ENCODE data around the gene RALA.
A peak's percentile ranks its signal among the peaks of the same experiment; 100 is the strongest.

The RALA gene

DNA sequence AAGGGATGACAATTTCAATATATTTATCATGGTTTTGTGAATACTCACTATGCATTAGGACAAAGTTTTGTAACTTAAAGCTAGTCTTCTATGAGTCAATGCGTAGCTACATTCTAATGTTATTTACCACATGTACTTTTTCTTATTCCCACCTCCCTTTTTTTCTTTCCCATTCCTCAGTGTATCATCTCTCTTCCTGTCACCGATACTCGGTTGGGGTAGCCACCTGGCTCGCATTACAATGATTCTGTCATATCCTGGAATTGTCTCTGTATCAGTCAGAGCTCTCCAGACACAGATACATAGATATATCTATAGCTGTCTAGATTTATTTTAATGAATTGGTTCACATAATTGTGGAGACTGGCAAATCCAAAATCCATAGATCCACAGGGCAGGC lies 9.8 kb upstream of the RALA start:
- DNase-seq (ENCODE audit: low read depth) = no peak

DNA sequence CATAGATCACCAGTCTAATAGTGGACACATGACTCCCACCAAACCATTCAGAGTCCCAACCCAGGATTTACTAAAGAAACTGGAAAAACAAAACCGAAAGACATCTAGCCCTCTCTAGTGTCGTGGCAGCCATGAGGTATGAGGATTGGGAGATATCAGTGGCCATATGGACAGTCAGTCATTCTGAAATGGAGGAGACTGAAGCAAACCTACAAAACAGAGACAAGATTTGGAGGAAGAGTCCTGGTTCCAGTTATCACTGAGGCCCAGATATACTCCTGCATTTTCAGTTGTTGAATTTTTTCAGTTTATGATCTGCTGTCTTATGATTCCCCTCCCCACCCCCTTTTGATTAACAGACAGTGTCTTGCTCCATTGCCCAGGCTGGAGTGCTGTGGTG lies 9.1 kb upstream of the RALA start:
- no peak for DNase-seq (ENCODE audit: low read depth)

DNA sequence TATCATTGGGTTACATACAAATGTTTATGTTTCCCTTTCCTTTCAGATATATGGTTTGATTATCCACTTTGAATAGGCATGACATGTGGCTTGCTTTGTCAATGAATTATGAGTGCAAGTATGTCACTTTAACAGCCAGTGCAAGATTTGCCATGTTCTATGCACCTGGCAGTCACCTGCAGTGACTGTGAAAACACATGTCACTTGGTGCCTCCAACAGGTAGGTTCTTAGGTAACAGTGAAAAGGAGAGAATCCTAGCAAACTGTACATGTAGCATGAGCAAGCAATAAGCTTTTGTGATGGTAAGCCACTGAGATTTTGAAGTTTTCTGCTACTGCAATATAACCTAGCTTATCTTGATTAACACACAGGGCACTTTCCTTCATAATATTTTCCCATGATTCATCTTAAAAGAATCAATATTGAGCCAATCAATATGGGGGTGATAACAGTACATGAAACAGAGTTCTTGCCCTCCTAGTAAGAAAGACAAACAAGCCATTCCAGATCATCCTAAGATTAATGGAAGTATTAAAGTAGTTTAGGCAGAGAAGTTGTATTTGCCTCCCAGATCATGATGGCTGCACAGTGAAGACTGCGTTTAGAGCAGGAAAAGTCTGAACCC lies 7.9 kb upstream of the RALA start:
- DNase-seq (ENCODE audit: low read depth) = no peak

DNA sequence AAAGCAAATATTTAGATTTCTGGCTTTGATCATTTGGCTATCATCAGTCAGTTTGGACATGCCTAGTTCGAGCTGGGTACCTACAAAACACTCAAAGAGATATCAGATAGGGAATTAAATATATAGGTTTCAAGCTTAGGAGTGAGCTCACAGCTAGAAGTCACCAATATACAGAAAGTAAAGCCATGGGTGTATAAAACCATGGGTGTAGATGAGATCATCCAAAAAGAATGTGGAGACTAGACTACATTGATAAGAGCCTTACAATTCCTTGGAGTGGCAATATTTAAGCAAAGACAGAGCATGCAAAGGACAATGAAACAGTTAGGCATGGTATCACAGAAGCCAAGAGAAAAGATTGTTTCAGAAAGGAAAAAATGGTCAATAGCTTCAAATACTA lies 7.2 kb upstream of the RALA start:
- DNase-seq (ENCODE audit: low read depth) = no peak

DNA sequence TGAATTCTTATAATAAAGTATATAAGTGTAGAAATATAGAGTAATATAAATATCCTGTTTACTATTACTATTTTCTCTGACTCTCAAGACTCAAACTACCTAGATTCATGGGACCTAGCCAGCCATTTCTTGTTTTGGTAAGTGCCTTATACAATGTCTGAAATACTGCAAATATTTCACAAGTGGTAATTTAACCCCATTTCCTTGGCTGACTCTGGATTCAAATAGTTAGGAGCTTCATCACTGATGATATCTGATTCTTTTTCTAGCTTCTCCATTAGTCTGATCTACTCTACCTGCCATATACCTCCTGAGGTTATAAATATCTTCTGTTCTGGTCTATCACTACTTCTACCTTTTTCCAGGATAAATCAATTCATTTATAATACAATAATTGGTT lies 6.4 kb upstream of the RALA start:
- DNase-seq (ENCODE audit: low read depth) = no peak

DNA sequence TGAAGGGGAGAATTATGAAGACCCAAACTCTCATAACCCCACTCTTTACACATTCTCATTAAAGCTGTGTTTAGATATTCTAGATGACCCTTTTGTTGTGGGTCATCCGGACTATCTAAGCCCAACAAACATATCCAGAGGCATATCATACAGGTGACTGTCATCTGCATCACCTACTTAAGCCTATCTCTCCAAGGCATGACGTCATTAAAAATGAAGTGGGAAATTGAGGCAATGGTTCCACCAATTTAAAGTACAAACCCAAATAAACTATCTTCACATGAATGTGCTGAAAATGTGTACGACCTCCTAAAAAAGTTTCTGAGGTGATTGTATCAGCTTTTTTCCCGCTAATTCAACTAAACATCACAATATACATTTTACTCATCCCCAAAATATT lies 4.5 kb upstream of the RALA start:
- DNase-seq (ENCODE audit: low read depth) = no peak

DNA sequence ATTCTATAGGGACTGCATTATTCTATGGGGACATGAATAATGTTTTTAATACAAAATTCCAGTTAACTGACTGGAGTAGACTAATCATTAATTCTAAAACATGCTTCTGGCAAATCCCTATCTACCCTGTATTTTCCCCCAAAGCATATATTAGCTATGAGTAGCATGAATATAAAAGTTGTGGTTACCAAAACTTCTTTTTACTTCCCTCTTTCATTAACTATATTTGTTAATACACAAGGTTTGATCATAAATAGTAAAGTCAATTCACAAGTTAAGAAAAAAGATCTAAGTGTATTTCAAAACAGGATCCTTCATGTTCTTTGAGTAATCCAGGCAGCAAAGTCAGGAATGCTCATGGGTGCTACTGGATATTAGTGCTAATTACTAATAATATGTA lies 2.9 kb upstream of the RALA start:
- DNase-seq (ENCODE audit: low read depth) = no peak

DNA sequence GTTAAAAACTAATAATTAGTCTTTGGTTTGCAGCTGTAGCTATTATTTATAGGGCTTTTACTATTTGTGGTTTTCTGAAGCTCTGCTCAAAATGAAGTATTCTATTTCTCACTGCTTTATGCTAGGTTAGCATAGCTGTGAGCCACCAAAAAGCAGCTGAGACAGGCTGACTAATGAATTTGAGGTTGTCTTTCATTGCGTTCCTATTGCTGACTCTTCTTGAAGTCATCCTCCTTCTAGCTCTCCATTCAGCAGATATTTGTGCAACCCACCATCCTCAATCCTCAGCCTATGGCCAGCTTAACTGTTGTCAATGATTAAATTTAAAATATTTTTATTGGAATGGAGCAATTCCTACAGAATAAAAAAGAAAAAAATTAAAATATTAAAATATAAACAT lies 2.1 kb upstream of the RALA start:
- no peak for DNase-seq (ENCODE audit: low read depth)

DNA sequence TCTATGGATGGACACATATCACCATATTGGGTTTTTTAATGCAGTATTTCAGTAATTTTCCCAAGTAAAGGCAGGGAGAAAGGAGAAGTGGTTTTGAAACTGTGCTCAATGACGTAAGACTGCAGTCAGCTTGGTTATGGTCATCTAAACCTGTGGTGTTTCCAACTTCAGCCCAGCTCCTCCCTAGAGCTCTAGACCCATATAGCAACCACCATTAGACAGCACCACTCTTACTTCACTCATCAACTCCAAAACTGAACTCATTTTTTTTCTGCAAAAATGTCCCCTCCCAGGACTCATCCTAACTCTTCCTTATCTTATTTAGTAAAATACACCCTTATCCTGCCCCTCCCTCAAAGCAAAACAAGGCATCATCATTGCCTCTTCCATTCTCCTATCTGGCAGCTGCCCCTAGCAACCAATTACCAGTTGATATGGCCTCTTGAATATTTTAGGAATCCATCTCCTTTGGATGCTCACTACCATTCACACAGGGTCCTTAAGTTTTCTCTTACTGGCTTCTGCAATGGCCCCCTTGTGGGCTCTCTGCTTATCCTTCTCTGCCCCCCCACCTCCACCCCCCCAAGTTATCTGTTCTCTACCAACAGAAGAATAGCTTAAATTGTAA lies 1.5 kb upstream of the RALA start:
- DNase-seq (ENCODE audit: low read depth) = no peak

DNA sequence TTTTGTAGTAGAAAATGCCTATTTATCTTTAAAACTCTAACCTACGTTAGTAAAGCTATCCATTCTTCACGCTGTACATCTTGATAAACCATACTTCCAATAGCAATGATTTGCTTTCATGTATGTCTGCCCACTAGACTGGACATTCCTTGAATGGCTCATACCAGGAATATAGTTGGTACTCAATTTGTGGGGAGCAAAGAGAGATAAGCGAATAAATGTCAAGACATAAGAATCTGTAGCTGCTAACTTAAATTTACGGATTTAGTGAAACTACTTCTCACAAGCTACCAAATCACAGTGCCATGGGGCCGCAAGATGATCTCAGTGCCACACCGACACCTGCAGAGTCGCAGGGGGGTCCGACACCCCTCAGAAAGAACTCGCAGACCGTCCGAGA lies 763 bp upstream of the RALA start:
- DNase-seq (ENCODE audit: low read depth) = no peak

DNA sequence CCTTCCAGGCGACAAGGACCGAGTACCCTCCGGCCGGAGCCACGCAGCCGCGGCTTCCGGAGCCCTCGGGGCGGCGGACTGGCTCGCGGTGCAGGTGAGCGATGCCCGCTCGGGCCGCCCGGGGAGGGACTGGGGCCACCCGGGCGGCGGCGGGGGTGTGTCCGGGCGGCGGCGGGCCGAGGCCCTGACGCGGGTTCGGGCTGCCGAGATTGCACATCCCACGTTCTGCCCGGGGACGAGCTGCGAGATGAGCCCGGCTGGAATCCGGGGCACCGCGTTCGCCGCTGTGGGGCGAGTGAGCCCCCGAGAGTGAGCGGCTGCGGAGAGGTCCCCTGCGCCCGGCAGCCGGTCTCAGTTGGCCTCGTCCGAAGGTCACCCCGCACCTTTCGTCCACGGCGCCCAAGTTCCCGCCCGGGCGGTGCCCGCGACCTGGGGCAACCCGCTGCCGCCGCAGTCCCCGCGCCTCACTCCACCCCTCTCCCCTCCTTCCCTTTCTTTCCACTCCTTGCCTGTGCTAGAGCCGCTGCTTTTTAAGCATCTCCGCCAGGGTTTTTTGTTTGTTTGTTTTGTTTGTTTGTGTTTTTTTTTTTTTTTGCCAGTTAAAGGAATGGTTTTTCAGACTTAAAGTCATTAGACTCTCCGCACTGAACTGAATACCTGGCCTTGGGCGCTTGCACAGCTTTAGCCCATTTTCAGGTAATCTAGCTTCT lies 515 bp downstream of the RALA start:
- no peak for DNase-seq (ENCODE audit: low read depth)

DNA sequence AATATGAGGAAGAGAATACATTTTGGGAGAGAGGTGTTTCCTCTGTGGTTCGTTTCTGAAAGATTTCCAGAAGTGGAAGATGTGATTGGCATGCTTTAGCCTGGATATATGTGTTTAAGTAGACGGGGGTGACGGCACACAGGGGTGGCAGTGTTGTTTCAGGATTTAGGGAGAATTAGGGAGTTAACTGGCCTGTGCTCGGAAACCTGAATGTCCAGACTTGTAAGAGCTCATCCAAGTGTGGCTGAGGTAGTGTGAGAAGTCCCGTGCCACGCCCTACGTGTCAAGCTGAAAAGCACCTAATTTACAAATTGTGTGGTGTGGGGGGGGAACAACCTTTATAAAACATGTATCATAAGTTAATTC lies 1.1 kb downstream of the RALA start:
- DNase-seq (ENCODE audit: low read depth) = peak; percentile 16

DNA sequence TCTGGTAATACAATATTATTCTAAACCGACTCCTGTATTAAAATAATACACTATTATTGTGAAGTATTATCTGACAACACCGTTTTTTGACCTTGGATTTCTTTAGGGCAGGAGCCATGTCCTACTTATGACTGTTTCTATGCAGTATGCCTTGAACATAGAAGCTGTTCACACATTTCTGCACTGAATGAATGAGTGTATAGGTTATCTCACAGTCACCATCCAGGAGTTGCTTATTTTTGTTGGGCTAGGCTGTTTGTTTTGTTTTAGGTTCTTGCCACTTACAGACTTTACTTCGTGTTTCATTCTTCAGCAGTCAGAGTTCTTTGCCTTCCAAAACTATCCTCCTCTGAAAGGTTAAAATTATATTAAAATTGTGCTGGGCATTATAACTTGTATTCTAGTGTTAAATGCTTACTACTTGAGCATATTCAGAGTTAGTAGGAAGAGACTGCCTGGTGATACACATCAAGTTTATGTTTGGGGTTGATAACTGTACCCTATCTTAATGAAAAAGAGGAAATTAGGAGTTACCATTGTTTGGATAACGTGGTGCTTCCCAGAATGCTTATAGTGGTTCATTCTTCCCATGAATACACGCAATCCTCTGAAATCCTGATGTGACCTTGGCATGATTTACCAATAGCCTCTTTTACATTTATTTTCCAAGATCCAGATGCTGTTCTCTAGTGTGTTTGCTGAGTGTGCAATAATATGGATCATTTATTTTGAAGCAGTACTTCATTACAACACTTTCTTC lies 1.7 kb downstream of the RALA start:
- DNase-seq (ENCODE audit: low read depth) = no peak

DNA sequence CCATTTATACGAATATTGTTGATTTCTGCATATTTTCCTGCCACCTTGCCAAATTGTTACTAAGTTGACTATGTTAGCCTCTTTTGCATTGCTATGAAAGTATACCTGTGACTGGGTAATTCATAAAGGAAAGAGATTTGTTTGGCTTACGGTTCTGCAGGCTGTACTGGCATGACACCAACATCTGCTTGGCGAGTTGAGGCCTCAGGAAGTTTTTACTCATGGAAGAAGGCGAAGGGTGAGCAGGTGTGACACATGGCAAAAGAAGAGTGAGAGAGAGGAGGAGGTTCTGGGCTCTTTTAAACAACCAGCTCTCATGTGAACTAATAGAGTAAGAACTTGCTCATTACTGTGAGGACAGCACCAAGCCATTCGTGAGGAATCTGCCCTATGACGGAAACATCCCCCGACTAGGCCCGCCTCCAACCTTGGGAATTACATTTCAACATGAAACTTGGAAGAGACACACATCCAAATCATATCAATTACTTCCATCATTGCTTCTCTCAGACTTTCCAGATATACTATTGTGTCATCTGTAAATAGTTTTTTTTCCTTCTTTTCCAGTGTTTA lies 8.4 kb downstream of the RALA start:
- no peak for DNase-seq (ENCODE audit: low read depth)

DNA sequence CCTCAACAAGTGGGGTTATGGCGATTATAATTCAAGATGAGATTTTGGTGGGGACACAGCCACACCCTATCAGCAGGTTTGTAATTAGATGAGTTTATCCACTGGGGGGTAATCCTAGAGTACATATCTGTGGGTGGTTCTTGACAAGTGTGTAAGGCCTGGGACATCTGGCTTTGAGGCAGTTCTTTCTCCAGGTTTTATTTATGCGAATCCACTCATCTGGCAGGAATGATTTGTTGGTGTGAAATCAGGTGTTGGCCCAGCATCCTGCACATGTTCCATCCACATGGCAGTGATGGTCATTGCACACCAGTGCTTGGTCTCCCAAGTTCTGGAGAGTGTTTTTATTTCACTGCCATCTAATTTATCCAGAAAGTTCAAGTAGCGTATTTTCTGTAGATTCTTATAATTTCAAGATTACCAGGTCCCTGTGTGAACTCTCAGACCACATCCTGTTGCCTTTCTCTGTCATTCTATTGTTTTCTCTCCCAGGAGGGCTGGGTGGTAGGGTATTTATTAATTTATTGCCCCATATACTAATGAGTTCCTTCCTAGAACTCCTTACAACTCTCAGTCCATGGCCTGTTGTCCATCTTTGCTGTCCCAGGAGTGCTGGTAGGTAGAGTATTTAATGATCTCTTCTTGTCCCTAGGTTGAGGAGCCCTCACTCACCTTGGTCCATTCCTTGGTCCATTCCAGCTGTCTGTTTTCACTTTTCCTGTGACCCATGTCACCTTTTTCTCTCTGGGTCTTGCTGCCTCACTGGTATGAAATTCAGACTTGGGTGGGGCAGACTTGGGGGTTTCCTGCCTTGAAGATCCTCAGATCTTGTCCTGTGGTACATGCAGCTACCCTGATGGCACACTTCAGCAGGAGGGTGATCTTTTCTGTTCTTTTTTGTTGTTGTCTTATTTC lies 10.4 kb downstream of the RALA start:
- no peak for DNase-seq (ENCODE audit: low read depth)

DNA sequence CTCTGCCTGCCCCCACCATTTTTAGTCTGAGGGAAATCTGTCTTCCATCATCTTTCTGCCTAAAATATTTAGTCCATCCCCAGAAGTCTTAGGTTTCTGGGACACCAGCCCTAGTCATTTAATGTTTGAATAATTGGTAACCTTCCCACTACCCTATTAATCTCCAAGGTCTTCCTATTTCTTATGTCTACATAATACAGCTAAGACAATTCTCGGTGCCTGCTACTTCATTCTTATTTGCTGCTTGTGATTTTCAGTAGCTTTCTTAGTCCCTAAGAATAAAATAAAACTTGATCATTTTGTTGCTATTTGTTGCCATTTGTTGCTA lies 11.1 kb downstream of the RALA start:
- no peak for DNase-seq (ENCODE audit: low read depth)

DNA sequence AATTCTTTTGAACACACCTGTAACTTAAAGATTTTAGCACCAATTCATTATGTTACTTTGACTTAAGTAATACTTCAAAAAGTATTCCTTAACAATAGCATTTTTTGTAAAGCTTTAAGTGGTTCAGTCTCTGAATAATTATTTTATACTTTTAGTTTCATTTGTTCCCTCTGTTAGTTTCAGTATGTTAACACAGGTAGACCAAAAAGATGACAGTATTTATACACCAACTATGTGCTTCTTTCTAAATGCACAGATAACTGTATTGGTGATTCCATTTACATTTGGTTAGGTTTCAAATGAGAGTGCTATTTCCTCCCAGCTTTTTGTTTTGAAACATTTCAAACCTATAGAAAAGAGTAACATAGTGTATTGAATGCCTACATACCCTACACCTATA lies 14.0 kb downstream of the RALA start:
- DNase-seq (ENCODE audit: low read depth) = no peak

DNA sequence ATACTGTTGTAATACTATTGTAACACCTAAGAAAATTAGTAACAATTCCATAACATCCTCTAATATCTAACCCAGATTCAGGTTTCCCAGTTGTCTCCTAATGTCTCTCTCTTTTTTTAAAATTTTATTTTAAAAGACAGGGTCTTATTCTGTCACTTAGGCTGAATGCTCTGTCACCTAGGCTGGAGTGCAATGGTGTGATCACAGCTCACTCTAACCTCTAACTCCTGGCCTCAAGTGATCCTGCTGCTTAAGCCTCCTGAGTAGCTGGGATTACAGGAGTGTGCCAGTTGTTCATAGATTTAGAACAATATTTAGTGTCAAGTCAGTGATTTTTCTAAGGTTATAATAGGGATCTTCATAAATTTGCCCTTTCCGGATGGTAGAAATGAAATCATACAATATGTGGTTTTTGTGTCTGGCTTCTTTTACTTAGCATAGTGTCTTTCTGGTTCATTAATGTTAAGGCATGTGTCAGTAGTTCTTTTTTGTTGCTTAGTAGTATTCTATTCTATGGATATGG lies 14.7 kb downstream of the RALA start:
- DNase-seq (ENCODE audit: low read depth) = no peak

DNA sequence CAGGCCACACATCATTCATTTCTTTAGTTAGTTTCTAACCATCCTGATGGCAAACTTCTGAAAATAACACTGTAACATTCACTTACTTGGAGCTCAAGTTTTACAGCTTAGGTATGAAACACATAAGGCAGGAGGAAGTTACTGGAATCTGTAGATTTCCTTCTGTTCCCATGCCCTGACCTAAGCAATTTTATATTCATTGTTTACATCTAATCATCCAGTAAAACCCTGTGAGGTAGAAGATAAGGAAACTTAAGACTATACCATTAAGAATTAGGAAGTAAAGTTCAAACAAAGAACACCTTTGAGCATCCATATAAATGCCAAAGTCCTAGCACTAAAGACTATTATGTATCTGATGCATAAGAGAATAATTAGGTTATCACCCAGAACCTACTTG lies 19.5 kb downstream of the RALA start:
- DNase-seq (ENCODE audit: low read depth) = no peak

DNA sequence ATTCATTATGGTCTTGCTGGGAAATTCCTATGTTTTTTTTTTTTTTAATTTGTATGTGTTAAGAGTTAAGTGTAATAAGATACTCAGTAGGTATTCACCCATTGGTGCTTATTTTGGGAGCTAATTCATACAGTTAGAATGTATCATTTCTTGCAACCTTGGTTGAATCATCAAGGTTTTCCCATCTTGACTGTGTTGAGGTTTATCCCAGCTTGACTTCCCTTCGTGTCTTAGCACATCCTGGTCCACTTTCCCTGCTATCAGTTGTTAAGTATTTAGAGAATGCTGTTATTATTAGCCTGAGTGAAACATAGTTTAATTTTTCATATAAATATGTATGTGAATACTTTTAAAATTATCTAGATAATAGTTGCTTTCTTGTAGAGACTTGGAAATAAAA lies 20.8 kb downstream of the RALA start:
- no peak for DNase-seq (ENCODE audit: low read depth)

Measured in activated T-cell treated with anti-CD3 and anti-CD28 coated beads for 24 hours (primary cell).